HG02763 (cell line): ENCODE measurements around the gene USP47.

Experiments used
- ATAC-seq: cut with Tn5 transposase; IDR thresholded peaks from one replicate; pipeline ENCODE4 v1.9.1; 2021; ENCODE audit warnings: mild to moderate bottlenecking, moderate library complexity; ENCODE audit not compliant: unreplicated experiment

The USP47 gene

GRCh38 chr11:11937433-11937832 is 95.7 kb downstream of the USP47 start:
- ATAC-seq = no peak

DNA sequence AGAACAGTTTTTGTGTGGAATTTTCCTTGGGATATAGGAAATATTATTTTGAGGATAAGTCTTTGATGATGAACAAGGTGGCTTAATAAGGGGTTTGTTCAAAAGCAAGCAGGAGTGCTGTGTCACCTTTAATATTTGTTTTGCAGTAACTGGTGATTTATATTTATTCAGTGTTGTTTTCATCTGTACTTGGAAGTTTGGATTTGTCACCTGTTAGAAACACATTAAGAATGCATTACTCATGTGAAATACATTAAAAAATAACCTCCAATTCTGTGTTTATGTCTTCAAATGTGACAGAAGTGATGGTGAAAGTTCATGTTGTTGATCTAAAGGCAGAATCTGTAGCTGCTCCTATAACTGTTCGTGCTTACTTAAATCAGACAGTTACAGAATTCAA is 96.2 kb downstream of the USP47 start:
- no peak for ATAC-seq

- no peak for ATAC-seq
These were observed 98.8 kb downstream of the USP47 start for GRCh38 chr11:11940551-11940950.

GRCh38 chr11:11942668-11943067 is 100.9 kb downstream of the USP47 start:
- ATAC-seq = no peak

GRCh38 chr11:11944444-11944843 is 102.7 kb downstream of the USP47 start:
- ATAC-seq = no peak

GRCh38 chr11:11946180-11946579 is 104.4 kb downstream of the USP47 start:
- no peak for ATAC-seq

- ATAC-seq = no peak
These were observed 105.1 kb downstream of the USP47 start for GRCh38 chr11:11946878-11947277.

GRCh38 chr11:11947825-11948224 is 106.1 kb downstream of the USP47 start:
- no peak for ATAC-seq

- no peak for ATAC-seq
These were observed 106.6 kb downstream of the USP47 start for GRCh38 chr11:11948242-11948947.

GRCh38 chr11:11949482-11949881 is 107.7 kb downstream of the USP47 start:
- no peak for ATAC-seq

DNA sequence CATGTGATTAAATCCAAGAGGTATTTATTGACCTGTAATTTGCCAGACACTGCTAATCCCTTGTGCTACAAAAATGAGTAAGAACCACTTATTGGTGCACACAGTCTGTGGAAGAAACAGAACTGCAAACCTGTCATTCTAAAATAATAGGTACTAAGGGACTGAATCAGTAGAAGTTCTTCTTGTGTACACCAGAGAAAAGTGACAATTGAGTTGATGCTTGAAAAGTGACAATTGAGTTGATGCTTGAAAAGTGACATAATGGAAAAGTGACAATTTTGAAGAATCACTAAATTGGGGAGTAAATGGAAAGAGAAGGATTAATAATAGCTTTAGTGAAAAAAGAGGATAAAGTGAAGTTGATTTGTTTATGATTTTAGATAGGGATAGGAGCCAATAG is 110.3 kb downstream of the USP47 start:
- ATAC-seq = no peak

- no peak for ATAC-seq
These were observed 114.2 kb downstream of the USP47 start for GRCh38 chr11:11956006-11956405.

DNA sequence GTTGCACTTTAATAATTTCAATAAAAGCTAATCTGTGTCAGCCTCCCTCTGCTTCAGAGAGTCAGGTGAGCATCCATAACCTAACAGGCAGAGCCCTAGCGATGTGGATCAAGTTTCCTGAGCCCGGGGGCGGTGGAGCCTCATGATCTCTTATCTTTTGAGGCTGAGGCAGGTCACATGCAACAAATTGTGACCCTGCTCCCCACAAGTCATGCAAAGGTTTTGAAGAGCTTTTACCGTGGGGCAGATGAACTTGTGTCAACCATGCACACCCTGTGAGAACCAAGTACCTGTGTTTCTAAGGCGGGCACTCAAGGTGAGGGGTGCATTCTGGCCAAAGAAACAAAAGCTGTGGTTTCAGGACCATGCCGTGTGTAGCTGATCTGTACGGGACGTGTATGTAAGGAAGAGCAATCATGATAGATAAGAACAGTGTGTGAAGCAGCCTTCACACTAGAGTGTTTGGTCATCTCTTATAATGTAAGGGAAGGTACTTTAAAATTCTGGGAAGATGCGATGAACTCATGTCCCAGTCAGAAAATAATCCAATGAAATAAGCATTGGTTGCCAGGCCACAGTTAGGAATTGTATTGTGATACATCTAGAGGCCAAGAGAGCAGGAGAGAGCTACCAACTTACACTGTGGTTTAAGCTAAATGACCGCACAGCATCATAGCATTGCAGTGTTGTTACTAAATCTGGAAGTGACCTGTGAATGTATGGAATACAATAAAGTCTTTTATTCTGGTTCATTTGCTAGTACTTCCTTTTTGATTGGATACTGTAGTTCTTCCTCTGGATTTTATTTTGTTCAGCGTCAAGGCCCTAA is 116.8 kb downstream of the USP47 start:
- no peak for ATAC-seq

DNA sequence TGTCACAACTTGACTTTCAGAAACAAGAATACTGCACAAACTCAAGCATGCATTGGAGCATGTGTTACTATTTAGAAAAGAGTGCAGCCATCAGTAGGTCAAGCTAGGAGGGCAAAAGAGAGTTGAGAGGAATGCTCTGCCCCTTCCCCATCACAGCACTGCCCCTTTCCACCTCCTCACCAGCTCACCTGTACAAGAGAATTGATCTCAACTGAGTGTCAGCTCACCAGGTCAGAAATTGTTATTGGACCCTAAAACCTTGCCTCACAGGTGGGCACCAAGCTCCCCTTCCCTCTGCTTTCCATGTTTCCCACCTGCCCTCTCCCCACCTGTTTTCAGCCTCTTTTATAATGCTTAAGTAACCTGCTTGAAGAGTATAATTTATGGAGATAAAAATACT is 117.8 kb downstream of the USP47 start:
- no peak for ATAC-seq

- no peak for ATAC-seq
These were observed 118.9 kb downstream of the USP47 start for GRCh38 chr11:11960687-11961086.

- ATAC-seq = no peak
These were observed 119.7 kb downstream of the USP47 start for GRCh38 chr11:11961399-11962028.

DNA sequence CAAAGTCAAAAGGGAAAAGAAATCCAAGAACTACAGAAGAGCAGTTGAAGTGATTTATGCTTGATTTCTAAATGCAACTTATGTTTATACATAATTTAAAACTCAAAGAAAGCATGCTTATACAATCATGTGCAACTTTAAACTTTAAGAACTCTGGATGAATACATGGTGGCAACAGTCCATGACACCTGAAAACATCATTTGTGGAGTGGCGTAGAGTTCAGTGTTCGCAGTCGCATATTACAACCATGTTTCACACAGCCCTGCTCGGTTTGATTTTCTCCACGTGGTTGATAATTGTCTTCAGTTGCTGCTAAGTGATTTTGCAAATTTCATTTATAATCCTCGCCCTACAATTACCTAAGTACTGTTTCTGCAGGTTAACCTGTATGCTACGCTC is 121.3 kb downstream of the USP47 start:
- no peak for ATAC-seq

GRCh38 chr11:11963842-11964773 is 122.3 kb downstream of the USP47 start:
- ATAC-seq = no peak

GRCh38 chr11:11964774-11965150 is 123.0 kb downstream of the USP47 start:
- no peak for ATAC-seq

DNA sequence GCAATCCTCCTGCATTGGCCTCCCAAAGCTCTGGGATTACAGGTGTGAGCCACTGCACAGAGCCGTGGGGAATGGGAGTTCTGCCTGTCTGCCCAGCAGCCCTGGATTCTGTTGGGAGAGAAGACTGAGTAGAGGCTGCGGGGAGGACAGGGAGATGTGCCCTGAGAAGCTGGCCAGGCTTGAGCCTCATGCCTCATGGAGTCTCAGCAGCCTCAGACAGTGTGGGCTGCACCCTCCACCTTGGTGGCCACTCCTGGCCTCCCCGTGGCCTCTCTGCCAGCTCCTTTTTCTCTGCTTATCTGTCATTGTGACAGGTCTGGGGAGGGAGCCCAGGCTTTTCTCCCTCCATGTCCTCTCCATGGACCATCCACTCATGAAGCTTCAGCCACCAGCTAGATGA is 123.4 kb downstream of the USP47 start:
- no peak for ATAC-seq
